Heart left ventricle (tissue), 13 donors: ENCODE data around the gene HLA-F.

Experiments
- POLR2A ChIP-seq, 2 donors: fragments of 450-650 bp; IDR thresholded peaks; one replicate each; pipeline ENCODE4 v1.6.1; 2017; ENCODE audit warnings: antibody characterized with exemption in 2 of 2, mild to moderate bottlenecking in 2 of 2, moderate library complexity in 2 of 2
- TF ChIP-seq, protein P1 (sequence below), 12 donors: fragments of 200-600 bp; sonication (generic) in 4 of 12; IDR thresholded peaks; one replicate each; pipeline versions ENCODE4 v1.5.0 to v1.8.0; 2018 to 2022; ENCODE audit warnings: antibody characterized with exemption in 12 of 12, mild to moderate bottlenecking in 5 of 12
- donor health status: ischemic (EF 13 %, LVEDD 7.1; RV severe dilation, severe dysfunction).
- donor health status: DM: no; HTN: yes; CAD: no.
- donor health status: DM: no; HTN: no; CAD: no.
- donor health status: ischemic (EF 25% LVEDD 6.9; RV normal size, moderate dysfunction).
- donor health status: ischemic (EF 25% LVEDD 5.7; RV mildly dilated, moderate dysfunction).
- donor health status: ischemic (EF 35%, LVEDD 5.7; RV mildly dilated, moderate dysfunction).
- donor health status: nonischemic (EF 11% LVEDD 7.7; RV severe dilation, severe dysfunction).
- donor health status: DM: yes; HTN: yes; CAD: no.
- donor health status: PGD.
- donor health status: ischemic (EF 29% LVEDD 5.4; RV normal size, mild dysfunction).
- donor health status: nonischemic (EF 23%, LVEDD 6.1; RV moderate dilation, normal function).

DNA sequence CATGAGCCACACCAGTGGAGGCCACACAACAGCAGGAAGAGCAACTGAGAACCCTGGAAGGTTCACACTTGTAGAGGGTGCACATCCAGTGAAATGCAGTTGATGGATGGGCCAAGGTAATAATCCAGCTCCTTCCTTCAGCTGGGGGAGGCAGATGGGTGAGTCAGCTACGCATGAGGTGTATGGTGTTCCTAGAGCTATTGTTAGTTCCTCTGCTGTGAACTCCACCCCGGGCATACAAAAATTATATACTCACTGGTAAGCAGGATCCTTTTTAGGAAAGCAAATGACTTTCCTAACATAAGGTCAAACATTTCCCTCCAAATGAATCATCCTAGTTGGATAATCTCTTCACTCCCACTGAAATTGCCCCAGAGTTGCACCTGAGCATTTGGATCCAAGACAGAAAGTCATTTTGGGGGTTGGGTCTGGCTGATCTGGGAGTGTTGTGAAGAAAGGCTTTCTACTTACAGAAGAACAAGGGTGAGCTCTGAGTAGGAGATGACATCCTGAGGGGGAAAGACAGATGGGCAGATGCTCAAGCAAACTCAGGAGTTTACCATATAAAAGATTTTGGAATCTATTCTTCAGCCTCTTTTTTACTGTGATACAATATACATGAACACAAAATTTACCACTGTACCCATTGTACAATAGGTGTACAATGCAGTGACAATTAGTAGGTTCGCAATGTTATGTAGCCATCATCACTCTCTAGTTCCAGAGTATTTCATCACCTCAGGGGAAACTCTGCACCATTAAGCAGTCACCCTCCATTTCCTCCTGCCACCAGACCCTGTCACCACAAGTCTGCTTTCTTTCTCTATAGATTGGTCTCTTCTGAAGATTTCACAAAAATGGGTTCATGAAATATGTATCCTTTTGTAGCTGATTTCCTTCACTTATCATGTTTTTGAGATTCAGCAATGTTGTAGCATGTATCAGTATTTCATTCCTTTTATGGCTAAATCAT is 11.1 kb downstream of the HLA-F start:
- TF ChIP-seq, protein P1, sequence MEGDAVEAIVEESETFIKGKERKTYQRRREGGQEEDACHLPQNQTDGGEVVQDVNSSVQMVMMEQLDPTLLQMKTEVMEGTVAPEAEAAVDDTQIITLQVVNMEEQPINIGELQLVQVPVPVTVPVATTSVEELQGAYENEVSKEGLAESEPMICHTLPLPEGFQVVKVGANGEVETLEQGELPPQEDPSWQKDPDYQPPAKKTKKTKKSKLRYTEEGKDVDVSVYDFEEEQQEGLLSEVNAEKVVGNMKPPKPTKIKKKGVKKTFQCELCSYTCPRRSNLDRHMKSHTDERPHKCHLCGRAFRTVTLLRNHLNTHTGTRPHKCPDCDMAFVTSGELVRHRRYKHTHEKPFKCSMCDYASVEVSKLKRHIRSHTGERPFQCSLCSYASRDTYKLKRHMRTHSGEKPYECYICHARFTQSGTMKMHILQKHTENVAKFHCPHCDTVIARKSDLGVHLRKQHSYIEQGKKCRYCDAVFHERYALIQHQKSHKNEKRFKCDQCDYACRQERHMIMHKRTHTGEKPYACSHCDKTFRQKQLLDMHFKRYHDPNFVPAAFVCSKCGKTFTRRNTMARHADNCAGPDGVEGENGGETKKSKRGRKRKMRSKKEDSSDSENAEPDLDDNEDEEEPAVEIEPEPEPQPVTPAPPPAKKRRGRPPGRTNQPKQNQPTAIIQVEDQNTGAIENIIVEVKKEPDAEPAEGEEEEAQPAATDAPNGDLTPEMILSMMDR (IDR thresholded peaks at IDR 0.05), result no peak
- no peak for TF ChIP-seq POLR2A (IDR thresholded peaks at IDR 0.05)
